ENCODE data around the gene ARF1.

Gene ARF1

GRCh38 chr1:228092342-228093049 is 10.0 kb downstream of the ARF1 start:
- no peak overlapping the region for H3K27ac ChIP-seq
- no peaks in the 10 kb centered on the region for H3K36me3 ChIP-seq (ENCODE audit: control insufficient read depth, insufficient read depth, low read length)
- H2AFZ ChIP-seq, result no peak overlapping the region
- no peak for TF ChIP-seq CTCF (IDR thresholded peaks at IDR 0.05)
- peaks cover 25% of the 10 kb centered on the region for H3K4me1 ChIP-seq
- H3K4me3 ChIP-seq (ENCODE audit: low read depth, low read length), result no peak overlapping the region
- peaks cover 88% of the 10 kb centered on the region for H3K79me2 ChIP-seq
- H3K4me2 ChIP-seq (ENCODE audit: low read length), result peak overlapping the region; percentile 16
- no peaks in the 10 kb centered on the region for H3K27me3 ChIP-seq (ENCODE audit: control insufficient read depth, insufficient read depth, low read length)
- H3K9ac ChIP-seq, result no peak overlapping the region
- no peaks in the 10 kb centered on the region for H3K9me3 ChIP-seq (ENCODE audit: control insufficient read depth, low read length)

GRCh38 chr1:228093050-228093906 is 10.8 kb downstream of the ARF1 start:
- H3K27ac ChIP-seq, result no peak overlapping the region
- H3K9ac ChIP-seq, result no peak overlapping the region
- no peaks in the 10 kb centered on the region for H3K9me3 ChIP-seq (ENCODE audit: control insufficient read depth, low read length)
- H3K4me3 ChIP-seq (ENCODE audit: low read depth, low read length), result no peak overlapping the region
- peaks cover 80% of the 10 kb centered on the region for H3K79me2 ChIP-seq
- H3K4me2 ChIP-seq (ENCODE audit: low read length), result no peak overlapping the region
- no peak for TF ChIP-seq CTCF (IDR thresholded peaks at IDR 0.05)
- H3K36me3 ChIP-seq (ENCODE audit: control insufficient read depth, insufficient read depth, low read length), result no peaks in the 10 kb centered on the region
- peaks cover 21% of the 10 kb centered on the region for H3K4me1 ChIP-seq
- H3K27me3 ChIP-seq (ENCODE audit: control insufficient read depth, insufficient read depth, low read length), result no peaks in the 10 kb centered on the region
- H2AFZ ChIP-seq, result no peak overlapping the region

- no peak overlapping the region for H3K4me3 ChIP-seq (ENCODE audit: low read depth, low read length)
- no peaks in the 10 kb centered on the region for H3K36me3 ChIP-seq (ENCODE audit: control insufficient read depth, insufficient read depth, low read length)
- no peaks in the 10 kb centered on the region for H3K27me3 ChIP-seq (ENCODE audit: control insufficient read depth, insufficient read depth, low read length)
- H3K9me3 ChIP-seq (ENCODE audit: control insufficient read depth, low read length), result no peaks in the 10 kb centered on the region
- H3K4me1 ChIP-seq, result peaks cover 10% of the 10 kb centered on the region
- H3K9ac ChIP-seq, result no peak overlapping the region
- peaks cover 68% of the 10 kb centered on the region for H3K79me2 ChIP-seq
- no peak overlapping the region for H3K27ac ChIP-seq
- no peak overlapping the region for H3K4me2 ChIP-seq (ENCODE audit: low read length)
- no peak overlapping the region for H2AFZ ChIP-seq
- no peak for TF ChIP-seq CTCF (IDR thresholded peaks at IDR 0.05)
Measured at GRCh38 chr1:228094432-228095016, 12.0 kb downstream of the ARF1 start.

- no peaks in the 10 kb centered on the region for H3K27me3 ChIP-seq (ENCODE audit: control insufficient read depth, insufficient read depth, low read length)
- no peak overlapping the region for H3K4me2 ChIP-seq (ENCODE audit: low read length)
- no peak overlapping the region for H3K9ac ChIP-seq
- no peak for TF ChIP-seq CTCF (IDR thresholded peaks at IDR 0.05)
- no peaks in the 10 kb centered on the region for H3K9me3 ChIP-seq (ENCODE audit: control insufficient read depth, low read length)
- H3K79me2 ChIP-seq, result peaks cover 62% of the 10 kb centered on the region
- H3K4me3 ChIP-seq (ENCODE audit: low read depth, low read length), result no peak overlapping the region
- no peak overlapping the region for H2AFZ ChIP-seq
- peaks cover 4% of the 10 kb centered on the region for H3K4me1 ChIP-seq
- H3K27ac ChIP-seq, result no peak overlapping the region
- no peaks in the 10 kb centered on the region for H3K36me3 ChIP-seq (ENCODE audit: control insufficient read depth, insufficient read depth, low read length)
Measured at GRCh38 chr1:228095161-228095560, 12.7 kb downstream of the ARF1 start.

Measured in parathyroid adenoma (tissue), 2 donors.